Activated naive CD4-positive, alpha-beta T cell treated with anti-CD3 and anti-CD28 coated beads, Interleukin-2, amount 50 U/mL, for 24 hours (primary cell): Measurements from ENCODE around the gene RUNX1.

Source experiments
- H3K27ac Mint-ChIP-seq: one replicate; pipeline ENCODE4 v1.8.0; 2021; ENCODE audit warnings: mild to moderate bottlenecking, mixed read lengths
- H3K27me3 Mint-ChIP-seq: one replicate; pipeline ENCODE4 v1.8.0; 2021; ENCODE audit warnings: mixed read lengths
- H3K36me3 Mint-ChIP-seq: one replicate; pipeline ENCODE4 v1.8.0; 2021; ENCODE audit warnings: mixed read lengths
- H3K4me1 Mint-ChIP-seq: one replicate; pipeline ENCODE4 v1.8.0; 2021; ENCODE audit warnings: mixed read lengths
- H3K4me3 Mint-ChIP-seq: one replicate; pipeline ENCODE4 v1.8.0; 2021; ENCODE audit warnings: mild to moderate bottlenecking, mixed read lengths
- H3K9me3 Mint-ChIP-seq: one replicate; pipeline ENCODE4 v1.8.0; 2021; ENCODE audit warnings: mixed read lengths

Gene RUNX1

DNA sequence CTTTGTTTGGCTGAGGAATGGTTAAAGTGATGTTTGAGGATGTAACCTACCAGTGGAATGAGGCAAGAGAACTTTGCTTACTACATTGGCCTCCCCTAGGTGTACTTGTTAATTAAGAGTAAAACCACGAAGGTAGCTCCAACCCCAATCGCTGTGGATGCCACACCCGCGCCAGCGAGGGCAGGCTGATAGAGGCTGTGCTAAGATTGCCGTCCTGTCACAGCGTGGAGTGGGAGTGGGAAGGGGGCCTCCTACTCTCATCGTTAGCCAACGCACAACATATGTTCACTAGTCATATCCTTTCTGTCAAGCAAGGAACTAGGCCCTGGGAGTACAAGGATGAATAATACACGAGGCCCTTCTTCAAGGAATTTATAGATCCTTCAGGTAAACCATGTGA lies 99.6 kb downstream of the RUNX1 start:
- no peak overlapping the region for H3K4me3 Mint-ChIP-seq
- H3K36me3 Mint-ChIP-seq: peaks cover 19% of the 10 kb centered on the region
- H3K27me3 Mint-ChIP-seq: no peaks in the 10 kb centered on the region
- peak overlapping the region; percentile 63 for H3K27ac Mint-ChIP-seq
- H3K9me3 Mint-ChIP-seq: no peaks in the 10 kb centered on the region
- H3K4me1 Mint-ChIP-seq: peaks cover 85% of the 10 kb centered on the region

DNA sequence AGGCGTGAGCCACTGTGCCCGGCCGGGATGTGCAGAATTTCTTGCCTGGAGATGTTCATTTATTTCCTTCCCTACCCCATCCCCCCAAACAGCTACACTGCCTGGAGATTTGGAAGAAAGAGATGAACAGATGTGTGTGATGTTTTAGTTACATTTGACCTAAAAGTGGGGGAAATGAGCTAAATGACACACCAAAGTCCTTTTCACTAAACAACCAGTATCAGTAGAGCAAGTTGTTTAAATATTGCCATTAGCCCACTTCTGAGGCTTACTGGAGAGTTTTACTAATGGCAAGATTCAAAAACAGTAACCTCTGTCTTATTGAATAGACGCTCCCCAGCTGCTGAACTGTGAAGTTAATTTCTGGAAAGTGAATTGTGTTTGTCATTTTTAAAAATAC lies 100.1 kb downstream of the RUNX1 start:
- Mint-ChIP-seq H3K27ac (no peak overlapping the region), H3K4me1 (peaks cover 85% of the 10 kb centered on the region), H3K4me3 (no peak overlapping the region), H3K36me3 (peaks cover 17% of the 10 kb centered on the region), H3K27me3 (no peaks in the 10 kb centered on the region), H3K9me3 (no peaks in the 10 kb centered on the region)

- H3K9me3 Mint-ChIP-seq: no peaks in the 10 kb centered on the region
- peaks cover 85% of the 10 kb centered on the region for H3K4me1 Mint-ChIP-seq
- peak overlapping the region; percentile 68 for H3K27ac Mint-ChIP-seq
- H3K4me3 Mint-ChIP-seq: no peak overlapping the region
- H3K36me3 Mint-ChIP-seq: peaks cover 17% of the 10 kb centered on the region
- H3K27me3 Mint-ChIP-seq: no peaks in the 10 kb centered on the region
Measured at GRCh38 chr21:34948157-34948556, 100.9 kb downstream of the RUNX1 start.

DNA sequence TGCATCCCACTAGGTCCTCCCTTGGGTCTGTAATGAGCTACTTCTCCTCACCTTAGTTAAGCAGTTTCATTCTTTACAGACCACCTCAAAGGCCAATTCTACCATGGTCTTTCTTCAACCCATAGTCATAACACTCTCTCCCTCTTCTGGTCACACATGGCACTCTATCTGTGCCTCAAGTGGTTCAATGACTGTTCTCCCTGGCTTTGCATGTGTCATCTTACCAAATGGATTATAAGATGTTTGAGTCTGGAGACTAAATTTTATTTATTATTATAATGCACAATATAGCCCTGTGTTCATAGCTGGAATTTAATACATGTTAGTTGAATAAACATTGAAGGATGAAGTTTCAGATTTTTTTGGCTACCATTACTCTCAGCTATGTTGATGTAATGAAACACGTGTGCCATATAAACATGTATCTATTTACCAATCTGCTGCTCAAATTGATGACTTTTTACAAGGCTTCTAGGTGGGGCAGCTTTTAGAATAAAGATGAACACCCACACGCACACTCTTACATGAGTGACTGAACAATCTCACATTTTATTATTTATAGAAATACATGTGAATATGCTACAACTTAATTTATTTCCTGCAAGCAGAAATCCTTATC lies 102.1 kb downstream of the RUNX1 start:
- Mint-ChIP-seq H3K27ac (peak overlapping the region; percentile 93), H3K4me1 (peaks cover 87% of the 10 kb centered on the region), H3K27me3 (no peaks in the 10 kb centered on the region), H3K36me3 (peaks cover 14% of the 10 kb centered on the region), H3K9me3 (no peaks in the 10 kb centered on the region), H3K4me3 (no peak overlapping the region)

- Mint-ChIP-seq H3K27ac (peak overlapping the region; percentile 93), H3K4me3 (peak overlapping the region; percentile 74), H3K36me3 (peaks cover 12% of the 10 kb centered on the region), H3K4me1 (peaks cover 87% of the 10 kb centered on the region), H3K9me3 (no peaks in the 10 kb centered on the region), H3K27me3 (no peaks in the 10 kb centered on the region)
Measured at GRCh38 chr21:34946385-34946840, 102.7 kb downstream of the RUNX1 start.

DNA sequence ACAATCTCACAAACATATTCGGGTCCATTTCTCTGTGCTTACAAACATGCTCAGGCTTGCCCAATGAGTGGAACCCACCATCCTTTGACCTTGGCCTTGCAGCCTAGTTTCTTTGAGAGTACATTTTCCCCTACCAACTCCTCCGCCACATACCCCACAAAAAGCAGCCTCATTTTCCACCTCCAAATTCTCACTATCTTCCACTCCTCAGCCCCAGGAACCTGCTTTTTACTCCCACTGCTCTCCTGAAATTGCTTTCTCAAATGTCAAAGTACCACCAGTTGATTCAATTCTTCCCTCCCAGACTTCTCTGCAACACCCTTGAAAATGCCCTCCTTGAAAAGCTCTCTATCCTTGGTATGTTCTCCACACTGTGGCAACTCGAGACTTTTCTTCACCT lies 103.8 kb downstream of the RUNX1 start:
- Mint-ChIP-seq H3K27me3 (no peaks in the 10 kb centered on the region), H3K4me3 (peak overlapping the region; percentile 74), H3K4me1 (peaks cover 96% of the 10 kb centered on the region), H3K27ac (peak overlapping the region; percentile 93), H3K9me3 (no peaks in the 10 kb centered on the region), H3K36me3 (peaks cover 13% of the 10 kb centered on the region)

DNA sequence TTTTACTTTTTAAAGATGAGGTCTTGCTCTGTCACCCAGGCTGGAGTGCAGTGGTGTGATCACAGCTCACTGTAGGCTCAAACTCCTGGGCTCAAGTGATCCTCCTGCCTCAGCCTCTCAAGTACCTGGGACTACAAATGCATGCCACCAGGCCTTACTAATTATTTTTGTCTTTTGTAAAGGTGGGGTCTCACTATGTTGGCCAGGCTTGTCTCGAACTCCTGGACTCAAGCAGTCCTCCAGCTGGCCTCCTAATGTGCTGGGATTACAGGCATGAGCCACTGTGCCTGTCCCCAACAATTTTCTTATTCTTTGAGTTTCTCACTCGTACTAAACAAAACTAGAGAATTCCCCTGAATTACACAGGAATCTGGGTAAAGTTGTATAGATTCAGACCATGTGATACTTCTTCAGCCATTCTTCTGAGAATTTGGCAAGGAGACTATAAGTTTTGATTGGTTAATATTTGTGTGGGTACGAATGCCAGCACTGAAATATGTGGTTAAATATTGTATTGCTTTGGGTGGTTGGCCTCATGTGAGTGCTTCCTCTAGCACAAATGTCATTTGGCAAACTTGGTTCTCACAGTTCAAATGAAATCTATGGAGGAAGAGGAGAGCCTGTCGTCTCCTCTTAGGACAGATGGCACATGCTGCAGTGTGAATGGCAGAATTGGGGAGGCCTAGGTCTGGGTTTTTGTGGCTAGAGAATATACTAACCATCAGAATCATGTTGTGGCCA lies 104.9 kb downstream of the RUNX1 start:
- Mint-ChIP-seq H3K4me3 (no peak overlapping the region), H3K27me3 (no peaks in the 10 kb centered on the region), H3K9me3 (no peaks in the 10 kb centered on the region), H3K36me3 (peaks cover 13% of the 10 kb centered on the region), H3K4me1 (peaks cover 98% of the 10 kb centered on the region), H3K27ac (peak overlapping the region; percentile 93)

DNA sequence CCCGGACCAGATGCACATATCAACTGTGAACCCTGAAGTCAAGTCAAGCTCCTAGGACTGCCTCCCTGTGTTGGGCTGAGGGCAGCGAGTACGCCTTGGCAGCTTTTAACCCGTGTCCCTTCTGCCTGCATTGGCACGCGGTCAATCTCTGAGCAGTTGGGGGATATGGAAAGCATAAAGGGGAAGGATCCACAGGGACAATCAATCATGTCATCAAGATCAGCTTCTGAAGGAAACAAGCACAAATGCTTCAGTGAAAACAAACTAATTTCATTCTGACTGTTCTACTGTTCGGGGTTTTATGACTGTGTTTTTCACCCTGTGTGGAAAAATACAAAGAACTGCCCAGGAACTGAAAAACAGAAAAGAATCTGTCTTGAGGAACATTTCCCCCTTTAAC lies 106.2 kb downstream of the RUNX1 start:
- Mint-ChIP-seq H3K27me3 (no peaks in the 10 kb centered on the region), H3K4me3 (peak overlapping the region; percentile 49), H3K27ac (peak overlapping the region; percentile 95), H3K36me3 (peaks cover 13% of the 10 kb centered on the region), H3K9me3 (no peaks in the 10 kb centered on the region), H3K4me1 (peaks cover 100% of the 10 kb centered on the region)

GRCh38 chr21:34941162-34941561 lies 107.9 kb downstream of the RUNX1 start:
- Mint-ChIP-seq H3K27ac (peak overlapping the region; percentile 98), H3K36me3 (peaks cover 10% of the 10 kb centered on the region), H3K9me3 (no peaks in the 10 kb centered on the region), H3K4me3 (no peak overlapping the region), H3K27me3 (no peaks in the 10 kb centered on the region), H3K4me1 (peaks cover 96% of the 10 kb centered on the region)

GRCh38 chr21:34939673-34940331 lies 109.3 kb downstream of the RUNX1 start:
- peaks cover 2% of the 10 kb centered on the region for H3K36me3 Mint-ChIP-seq
- H3K27ac Mint-ChIP-seq: peak overlapping the region; percentile 98
- H3K9me3 Mint-ChIP-seq: no peaks in the 10 kb centered on the region
- H3K4me3 Mint-ChIP-seq: no peak overlapping the region
- peaks cover 96% of the 10 kb centered on the region for H3K4me1 Mint-ChIP-seq
- H3K27me3 Mint-ChIP-seq: no peaks in the 10 kb centered on the region

GRCh38 chr21:34938089-34938764 lies 110.9 kb downstream of the RUNX1 start:
- Mint-ChIP-seq H3K9me3 (no peaks in the 10 kb centered on the region), H3K4me3 (peak overlapping the region; percentile 16), H3K4me1 (peaks cover 96% of the 10 kb centered on the region), H3K27ac (peak overlapping the region; percentile 57), H3K27me3 (no peaks in the 10 kb centered on the region), H3K36me3 (peaks cover 2% of the 10 kb centered on the region)

GRCh38 chr21:34936883-34937563 lies 112.1 kb downstream of the RUNX1 start:
- H3K4me1 Mint-ChIP-seq: peaks cover 96% of the 10 kb centered on the region
- peaks cover 2% of the 10 kb centered on the region for H3K36me3 Mint-ChIP-seq
- peak overlapping the region; percentile 95 for H3K27ac Mint-ChIP-seq
- H3K4me3 Mint-ChIP-seq: peak overlapping the region; percentile 66
- H3K27me3 Mint-ChIP-seq: no peaks in the 10 kb centered on the region
- no peaks in the 10 kb centered on the region for H3K9me3 Mint-ChIP-seq

- H3K27ac Mint-ChIP-seq: peak overlapping the region; percentile 95
- peaks cover 95% of the 10 kb centered on the region for H3K4me1 Mint-ChIP-seq
- H3K9me3 Mint-ChIP-seq: no peaks in the 10 kb centered on the region
- peaks cover 2% of the 10 kb centered on the region for H3K36me3 Mint-ChIP-seq
- H3K4me3 Mint-ChIP-seq: peak overlapping the region; percentile 66
- no peaks in the 10 kb centered on the region for H3K27me3 Mint-ChIP-seq
Measured at GRCh38 chr21:34936371-34936789, 112.7 kb downstream of the RUNX1 start.

- Mint-ChIP-seq H3K27ac (peak overlapping the region; percentile 95), H3K27me3 (no peaks in the 10 kb centered on the region), H3K9me3 (no peaks in the 10 kb centered on the region)
Measured at GRCh38 chr21:34935898-34936297, 113.2 kb downstream of the RUNX1 start.

DNA sequence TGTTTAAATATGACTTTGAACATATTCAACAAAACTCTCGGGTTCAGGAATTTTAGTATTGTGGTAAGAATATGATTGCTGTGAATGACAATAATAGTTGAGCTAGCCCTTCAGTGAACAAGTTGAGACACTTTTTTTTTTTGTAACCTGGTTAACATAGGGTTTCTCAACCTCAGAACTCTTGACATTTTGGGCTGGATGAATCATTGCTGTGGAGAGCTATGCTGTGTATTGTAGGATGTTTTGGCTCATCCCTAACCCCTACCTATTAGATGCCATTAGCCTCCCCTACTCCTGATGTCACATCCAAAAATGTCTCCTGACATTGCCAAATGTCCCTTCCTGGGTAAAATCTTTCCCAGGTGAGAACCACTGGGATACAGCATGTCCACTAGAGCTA lies 113.7 kb downstream of the RUNX1 start:
- H3K4me1 Mint-ChIP-seq: peaks cover 93% of the 10 kb centered on the region
- peak overlapping the region; percentile 66 for H3K4me3 Mint-ChIP-seq

More at GRCh38 chr21:34935898-34936297, 113.2 kb downstream of the RUNX1 start:
- peaks cover 93% of the 10 kb centered on the region for H3K4me1 Mint-ChIP-seq
- H3K4me3 Mint-ChIP-seq: peak overlapping the region; percentile 66
- H3K36me3 Mint-ChIP-seq: no peaks in the 10 kb centered on the region

More for the DNA sequence above, 113.7 kb downstream of the RUNX1 start:
- Mint-ChIP-seq H3K27me3 (no peaks in the 10 kb centered on the region), H3K36me3 (peaks cover 2% of the 10 kb centered on the region), H3K9me3 (no peaks in the 10 kb centered on the region), H3K27ac (peak overlapping the region; percentile 95)
